OCI-LY1 (cell line): ENCODE data around the gene HOXC10.

Experiments
- H2AFZ ChIP-seq: fragments of 200-600 bp; sonication (generic), shearing (Covaris generic); 2 replicates; pipeline ENCODE4 v1.6.0; 2014; ENCODE audit warnings: antibody characterized with exemption, mild to moderate bottlenecking, low read length
- H3F3A ChIP-seq: fragments of 200-600 bp; sonication (generic), shearing (Covaris generic); 2 replicates; pipeline ENCODE4 v1.6.0; 2014; ENCODE audit warnings: mild to moderate bottlenecking, antibody characterized with exemption, low read length, moderate library complexity; ENCODE audit not compliant: insufficient read depth
- H3K27ac ChIP-seq: fragments of 200-600 bp; sonication (generic); 2 replicates; pipeline ENCODE4 v1.5.1; 2014; ENCODE audit warnings: low read length, mixed run types, mild to moderate bottlenecking, low read depth; ENCODE audit not compliant: poor library complexity, severe bottlenecking
- H3K27me3 ChIP-seq: fragments of 200-600 bp; sonication (generic); 2 replicates; pipeline ENCODE4 v1.6.0; 2014; ENCODE audit warnings: antibody characterized with exemption, mild to moderate bottlenecking, low read length, moderate library complexity; ENCODE audit not compliant: insufficient read depth
- H3K36me3 ChIP-seq: fragments of 200-600 bp; sonication (generic); 2 replicates; pipeline ENCODE4 v1.6.1; 2014; ENCODE audit warnings: mild to moderate bottlenecking, antibody characterized with exemption, low read length, moderate library complexity, mixed read lengths; ENCODE audit not compliant: insufficient read depth
- H3K4me1 ChIP-seq: fragments of 200-600 bp; sonication (generic); 2 replicates; pipeline ENCODE4 v1.5.1; 2014; ENCODE audit warnings: mild to moderate bottlenecking, low read length, moderate library complexity; ENCODE audit not compliant: insufficient read depth, severe bottlenecking
- H3K4me2 ChIP-seq: fragments of 200-600 bp; sonication (generic), shearing (Covaris generic); 2 replicates; pipeline ENCODE4 v1.6.1; 2014; ENCODE audit warnings: low read length
- H3K4me3 ChIP-seq: fragments of 200-600 bp; sonication (generic); 2 replicates; pipeline ENCODE4 v1.5.1; 2014; ENCODE audit warnings: low read length, low read depth, mild to moderate bottlenecking, mixed read lengths; ENCODE audit not compliant: poor library complexity, severe bottlenecking
- H3K79me2 ChIP-seq: fragments of 200-600 bp; shearing (Covaris generic); 2 replicates; pipeline ENCODE4 v1.6.1; 2016; ENCODE audit warnings: mixed run types, low read length, mixed read lengths; ENCODE audit not compliant: insufficient read depth
- H3K9ac ChIP-seq: fragments of 200-600 bp; sonication (generic), shearing (Covaris generic); 2 replicates; pipeline ENCODE4 v1.6.1; 2014; ENCODE audit warnings: mild to moderate bottlenecking, low read length, mixed read lengths
- H3K9me2 ChIP-seq: fragments of 200-600 bp; sonication (generic), shearing (Covaris generic); 2 replicates; pipeline ENCODE4 v1.6.1; 2014; ENCODE audit warnings: low read depth, mild to moderate bottlenecking, low read length, mixed read lengths
- H3K9me3 ChIP-seq: fragments of 200-600 bp; shearing (Covaris generic); 2 replicates; pipeline ENCODE4 v1.6.1; 2014; ENCODE audit warnings: low read length, mixed read lengths
- H4K20me1 ChIP-seq: fragments of 200-600 bp; sonication (generic), shearing (Covaris generic); 2 replicates; pipeline ENCODE4 v1.6.0; 2016; ENCODE audit warnings: mild to moderate bottlenecking, low read length; ENCODE audit not compliant: insufficient read depth
- EZH2 ChIP-seq: fragments of 200-600 bp; sonication (generic), shearing (Covaris generic); IDR thresholded peaks from 2 replicates; pipeline ENCODE4 v1.8.0; 2017; ENCODE audit warnings: borderline replicate concordance, mixed run types, mild to moderate bottlenecking, antibody characterized with exemption, low read length, moderate library complexity, mixed read lengths
- TF ChIP-seq, protein P1 (sequence below): fragments of 200-600 bp; sonication (generic), shearing (Covaris generic); IDR thresholded peaks from 2 replicates; pipeline ENCODE4 v1.5.1; 2017; ENCODE audit warnings: mild to moderate bottlenecking, antibody characterized with exemption, low read length, moderate library complexity, mixed read lengths

Gene HOXC10

DNA sequence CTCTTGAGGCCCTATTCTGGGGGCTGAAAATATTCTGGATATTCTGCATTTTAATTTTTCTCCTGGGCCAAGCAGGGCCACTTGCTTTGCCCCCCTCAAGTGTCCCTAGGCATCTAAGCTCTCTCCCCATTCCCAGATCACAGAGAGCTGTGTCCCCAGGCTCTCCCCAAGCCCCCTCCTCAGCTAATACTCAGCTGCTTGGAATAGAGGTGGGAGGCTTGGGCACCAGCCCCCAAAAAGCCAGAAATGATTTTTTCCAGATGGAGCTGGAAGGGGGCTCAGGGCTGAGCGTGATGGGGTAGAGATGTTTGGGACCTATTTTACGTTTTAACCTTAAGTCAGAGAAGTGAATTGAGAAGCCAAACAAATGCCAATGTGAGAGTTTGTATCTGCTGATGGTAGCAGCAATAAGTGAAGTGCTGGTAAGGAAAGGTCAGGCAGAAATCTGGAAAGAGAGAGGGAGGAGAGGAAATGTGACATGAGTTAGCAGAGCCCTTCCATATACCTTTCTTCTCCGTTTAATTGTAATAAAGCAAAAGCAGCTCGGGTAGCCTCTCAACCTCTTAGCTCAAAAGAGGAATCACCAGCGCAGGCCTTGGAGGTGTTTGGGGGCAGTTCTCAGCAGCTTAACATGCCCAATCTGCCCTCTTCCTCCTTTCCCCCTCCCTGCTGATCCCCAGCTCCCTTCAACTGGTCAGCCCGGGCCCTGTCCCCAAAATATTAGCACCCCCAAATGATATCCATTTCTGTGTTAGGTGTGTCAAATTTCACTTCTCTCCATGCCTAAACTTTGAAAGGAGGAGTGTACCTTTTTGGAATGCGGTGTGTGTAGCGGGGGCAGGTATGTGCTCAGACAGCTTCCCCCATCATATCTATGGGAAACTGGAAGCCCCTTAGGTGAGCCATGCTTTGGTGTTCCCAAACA is 38.3 kb downstream of the HOXC10 start:
- Histone ChIP-seq H3K9ac (no peak overlapping the region), H3K4me1 (peaks cover 25% of the 10 kb centered on the region)

DNA sequence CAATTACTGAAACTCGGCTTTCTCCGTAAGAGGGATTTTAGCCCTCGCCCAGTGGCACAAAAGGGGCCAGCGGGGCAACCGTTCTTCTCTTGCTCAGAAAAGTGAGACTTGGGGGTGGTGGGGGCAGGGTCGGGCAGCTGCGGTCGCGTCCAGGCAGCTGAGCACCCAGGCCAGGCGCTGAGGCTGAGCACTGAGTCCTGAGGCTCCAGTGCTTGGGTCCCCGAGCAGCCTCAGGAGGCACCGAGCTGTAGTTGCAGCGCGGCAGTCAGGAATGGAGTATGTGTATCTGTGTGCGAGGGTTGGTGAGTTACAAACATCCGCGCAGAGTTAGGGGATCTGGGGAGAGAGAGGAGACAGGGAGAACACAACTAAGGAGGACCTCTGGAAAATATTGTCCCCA is 39.2 kb downstream of the HOXC10 start:
- H3K4me2 ChIP-seq, result no peak overlapping the region

More for the DNA sequence above, 38.3 kb downstream of the HOXC10 start:
- Histone ChIP-seq H2AFZ (no peak overlapping the region), H3K27me3 (peaks cover 6% of the 10 kb centered on the region; the same call in 1 of the 2 replicates), H4K20me1 (no peaks in the 10 kb centered on the region), H3K79me2 (no peaks in the 10 kb centered on the region), H3K27ac (no peak overlapping the region), H3F3A (no peaks in the 10 kb centered on the region), H3K36me3 (no peaks in the 10 kb centered on the region), H3K4me2 (no peak overlapping the region), H3K4me3 (no peak overlapping the region), H3K9me3 (no peaks in the 10 kb centered on the region), H3K9me2 (no peaks in the 10 kb centered on the region)
- TF ChIP-seq, protein P1, sequence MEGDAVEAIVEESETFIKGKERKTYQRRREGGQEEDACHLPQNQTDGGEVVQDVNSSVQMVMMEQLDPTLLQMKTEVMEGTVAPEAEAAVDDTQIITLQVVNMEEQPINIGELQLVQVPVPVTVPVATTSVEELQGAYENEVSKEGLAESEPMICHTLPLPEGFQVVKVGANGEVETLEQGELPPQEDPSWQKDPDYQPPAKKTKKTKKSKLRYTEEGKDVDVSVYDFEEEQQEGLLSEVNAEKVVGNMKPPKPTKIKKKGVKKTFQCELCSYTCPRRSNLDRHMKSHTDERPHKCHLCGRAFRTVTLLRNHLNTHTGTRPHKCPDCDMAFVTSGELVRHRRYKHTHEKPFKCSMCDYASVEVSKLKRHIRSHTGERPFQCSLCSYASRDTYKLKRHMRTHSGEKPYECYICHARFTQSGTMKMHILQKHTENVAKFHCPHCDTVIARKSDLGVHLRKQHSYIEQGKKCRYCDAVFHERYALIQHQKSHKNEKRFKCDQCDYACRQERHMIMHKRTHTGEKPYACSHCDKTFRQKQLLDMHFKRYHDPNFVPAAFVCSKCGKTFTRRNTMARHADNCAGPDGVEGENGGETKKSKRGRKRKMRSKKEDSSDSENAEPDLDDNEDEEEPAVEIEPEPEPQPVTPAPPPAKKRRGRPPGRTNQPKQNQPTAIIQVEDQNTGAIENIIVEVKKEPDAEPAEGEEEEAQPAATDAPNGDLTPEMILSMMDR, result no peak
- TF ChIP-seq EZH2, result no peak

DNA sequence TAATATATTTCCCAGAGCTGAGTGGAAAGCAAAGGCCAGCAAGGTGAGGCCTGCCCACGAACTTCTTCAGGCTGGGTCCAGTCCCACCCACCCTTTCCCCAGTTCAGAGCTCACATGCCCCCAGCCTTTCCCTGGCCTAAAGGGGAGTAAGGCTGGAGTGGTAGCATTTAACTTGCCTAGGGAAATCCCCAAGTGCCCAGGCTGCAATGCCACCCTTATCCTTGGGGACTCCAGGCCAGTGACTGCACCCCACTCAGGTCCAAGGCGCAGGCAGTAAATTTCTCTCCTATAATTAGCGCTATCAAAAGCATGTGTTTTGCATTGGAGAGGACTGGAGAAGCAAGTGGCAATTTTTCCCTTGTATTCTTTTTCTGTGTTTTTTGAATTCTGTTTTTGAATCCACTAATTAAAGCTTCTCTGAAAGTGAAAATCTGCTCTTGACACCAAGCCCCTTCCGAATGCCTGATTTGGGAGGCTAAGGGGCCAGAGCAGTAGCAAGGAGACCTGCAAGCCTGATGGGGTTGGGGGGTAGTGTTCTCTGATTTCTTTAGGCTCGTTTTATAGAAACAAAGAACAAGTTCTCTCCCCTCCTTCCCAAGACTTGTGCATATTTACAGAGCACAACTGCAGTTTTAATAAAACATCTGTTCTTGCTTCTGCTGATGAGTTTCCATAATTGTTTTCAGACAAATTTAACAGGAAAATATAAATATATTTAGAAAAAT is 39.8 kb downstream of the HOXC10 start:
- H3K9me3 ChIP-seq, result no peaks in the 10 kb centered on the region
- no peak overlapping the region for H3K27ac ChIP-seq
- H3K36me3 ChIP-seq, result no peaks in the 10 kb centered on the region
- TF ChIP-seq, protein P1, result no peak
- TF ChIP-seq EZH2, result no peak
- H3K9me2 ChIP-seq, result no peaks in the 10 kb centered on the region
- peaks cover 6% of the 10 kb centered on the region; the same call in 1 of the 2 replicates for H3K27me3 ChIP-seq
- no peak overlapping the region for H3K4me3 ChIP-seq
- no peaks in the 10 kb centered on the region for H4K20me1 ChIP-seq
- H3K9ac ChIP-seq, result no peak overlapping the region
- no peaks in the 10 kb centered on the region for H3F3A ChIP-seq
- no peaks in the 10 kb centered on the region for H3K79me2 ChIP-seq
- peaks cover 13% of the 10 kb centered on the region for H3K4me1 ChIP-seq
- no peak overlapping the region for H2AFZ ChIP-seq
- no peak overlapping the region for H3K4me2 ChIP-seq

More for the DNA sequence above, 39.2 kb downstream of the HOXC10 start:
- H2AFZ ChIP-seq, result no peak overlapping the region
- no peaks in the 10 kb centered on the region for H4K20me1 ChIP-seq
- no peaks in the 10 kb centered on the region for H3K79me2 ChIP-seq
- TF ChIP-seq, protein P1, result no peak
- no peak for TF ChIP-seq EZH2
- H3K4me1 ChIP-seq, result peaks cover 17% of the 10 kb centered on the region
- no peaks in the 10 kb centered on the region for H3K9me3 ChIP-seq
- H3K36me3 ChIP-seq, result no peaks in the 10 kb centered on the region
- H3K27ac ChIP-seq, result no peak overlapping the region
- H3K9me2 ChIP-seq, result no peaks in the 10 kb centered on the region
- no peak overlapping the region for H3K9ac ChIP-seq
- H3K27me3 ChIP-seq, result peaks cover 6% of the 10 kb centered on the region; the same call in 1 of the 2 replicates
- no peak overlapping the region for H3K4me3 ChIP-seq
- H3F3A ChIP-seq, result no peaks in the 10 kb centered on the region
